Smooth muscle cell (in vitro differentiated cells): Measurements from ENCODE around the gene CBLB. TPM values are rescaled to one million over a fixed set of nuclear protein-coding genes. Genes with fewer than 3 reads are reported as not detected.
A peak's percentile ranks its signal among the peaks of the same experiment; 100 is the strongest.

Experiments used
- DNase-seq: peaks from one replicate; lab custom pipeline; 2025; ENCODE audit not compliant: unreplicated experiment; lab: John Stamatoyannopoulos, UW
- H2AFZ ChIP-seq: fragments of 200-600 bp; sonication (generic); 2 replicates; pipeline ENCODE4 v1.6.0; 2016; ENCODE audit warnings: antibody characterized with exemption, low read depth, mild to moderate bottlenecking
- H3F3A ChIP-seq: fragments of 200-600 bp; sonication (generic); 2 replicates; pipeline ENCODE4 v1.6.0; 2017; ENCODE audit warnings: antibody characterized with exemption, low read depth
- H3K27ac ChIP-seq: fragments of 200-600 bp; sonication (generic); 2 replicates; pipeline ENCODE4 v1.5.1; 2016; ENCODE audit warnings: low read depth, mild to moderate bottlenecking
- H3K27me3 ChIP-seq: fragments of 200-600 bp; sonication (generic); 2 replicates; pipeline ENCODE4 v1.6.1; 2016; ENCODE audit warnings: low read depth, mild to moderate bottlenecking
- H3K36me3 ChIP-seq: fragments of 200-600 bp; sonication (generic); 2 replicates; pipeline ENCODE4 v1.5.1; 2016; ENCODE audit warnings: low read depth
- H3K4me1 ChIP-seq: fragments of 200-600 bp; sonication (generic); 2 replicates; pipeline ENCODE4 v1.5.1; 2016; ENCODE audit warnings: low read depth
- H3K4me2 ChIP-seq: fragments of 200-600 bp; sonication (generic); 2 replicates; pipeline ENCODE4 v1.6.0; 2016; ENCODE audit warnings: mild to moderate bottlenecking
- H3K4me3 ChIP-seq: fragments of 200-600 bp; sonication (generic); 2 replicates; pipeline ENCODE4 v1.5.1; 2016; ENCODE audit warnings: mild to moderate bottlenecking
- H3K79me2 ChIP-seq: fragments of 200-600 bp; sonication (generic); 2 replicates; pipeline ENCODE4 v1.6.0; 2016; ENCODE audit warnings: low read depth, mild to moderate bottlenecking
- H3K9ac ChIP-seq: fragments of 200-600 bp; sonication (generic); 2 replicates; pipeline ENCODE4 v1.6.0; 2016; ENCODE audit warnings: low read depth
- H3K9me3 ChIP-seq: fragments of 200-600 bp; sonication (generic); replicated peaks from 2 replicates; pipeline ENCODE4 v1.5.1; 2016; ENCODE audit warnings: low read depth
- H4K20me1 ChIP-seq: fragments of 200-600 bp; sonication (generic); 2 replicates; pipeline ENCODE4 v1.6.0; 2016; ENCODE audit warnings: low read depth
- CTCF ChIP-seq: fragments of 200-600 bp; sonication (generic); IDR thresholded peaks from 2 replicates; pipeline ENCODE4 v1.5.1; 2017; ENCODE audit warnings: borderline replicate concordance, mild to moderate bottlenecking, antibody characterized with exemption; ENCODE audit not compliant: insufficient read depth, poor library complexity, severe bottlenecking
- WGBS: methylation state at CpG from one replicate; pipeline ENCODE4 v1.1.7; 2016; ENCODE audit warnings: low lambda C conversion rate; 5-methylcytosine and 5-hydroxymethylcytosine counted together
- polyA plus RNA-seq: library from polyadenylated mRNA; unstranded; fragments of >200 nt; fragmentation: Nextera tagmentation; extraction: Ambion mirVana; gene quantifications from 2 replicates; pipeline ENCODE4 v1.2.1, GENCODE V29; 2016
- total RNA-seq: library from RNA; depleted of rRNA; stranded (reverse); fragments of >200 nt; gene quantifications from 2 replicates; pipeline ENCODE4 v1.2.3, GENCODE V29; 2014

The CBLB gene
- total and polyA plus RNA-seq, 2 experiments from 2014 or later: 13.9 to 38.9 TPM

GRCh38 chr3:105758451-105758850 lies 110.4 kb downstream of the CBLB start:
- Histone ChIP-seq H3K27ac (no peak overlapping the region), H2AFZ (no peak overlapping the region), H3K9me3 (peaks cover under 1% of the 10 kb centered on the region), H3K4me1 (no peaks in the 10 kb centered on the region), H3K4me2 (no peak overlapping the region), H3F3A (no peaks in the 10 kb centered on the region), H4K20me1 (peaks cover 45% of the 10 kb centered on the region), H3K36me3 (no peaks in the 10 kb centered on the region), H3K9ac (no peak overlapping the region), H3K4me3 (no peak overlapping the region), H3K79me2 (peaks cover 10% of the 10 kb centered on the region), H3K27me3 (no peaks in the 10 kb centered on the region)
- 94% methylated on average over 9 of the region's 9 CpGs for WGBS
- no peak for TF ChIP-seq CTCF
- no peak for DNase-seq

GRCh38 chr3:105755121-105755886 lies 113.5 kb downstream of the CBLB start:
- Histone ChIP-seq H3K27ac (no peak overlapping the region), H3K9me3 (no peaks in the 10 kb centered on the region)

GRCh38 chr3:105752791-105753415 lies 115.9 kb downstream of the CBLB start:
- H3F3A ChIP-seq: no peaks in the 10 kb centered on the region
- 11% methylated on average over 1 of the region's 1 CpG for WGBS
- no peak overlapping the region for H2AFZ ChIP-seq
- DNase-seq: no peak
- H3K9ac ChIP-seq: no peak overlapping the region
- H3K4me2 ChIP-seq: no peak overlapping the region
- no peaks in the 10 kb centered on the region for H3K36me3 ChIP-seq
- H3K9me3 ChIP-seq: no peaks in the 10 kb centered on the region
- H4K20me1 ChIP-seq: peaks cover 45% of the 10 kb centered on the region
- H3K27ac ChIP-seq: no peak overlapping the region
- no peaks in the 10 kb centered on the region for H3K27me3 ChIP-seq
- TF ChIP-seq CTCF: no peak
- peaks cover 8% of the 10 kb centered on the region for H3K79me2 ChIP-seq
- H3K4me1 ChIP-seq: no peaks in the 10 kb centered on the region
- H3K4me3 ChIP-seq: no peak overlapping the region

More at GRCh38 chr3:105755121-105755886, 113.5 kb downstream of the CBLB start:
- Histone ChIP-seq H3K4me2 (no peak overlapping the region), H3K27me3 (no peaks in the 10 kb centered on the region), H3K4me1 (no peaks in the 10 kb centered on the region), H3K36me3 (no peaks in the 10 kb centered on the region), H4K20me1 (peaks cover 58% of the 10 kb centered on the region), H3K4me3 (no peak overlapping the region), H3K79me2 (peaks cover 6% of the 10 kb centered on the region), H3K9ac (no peak overlapping the region), H3F3A (no peaks in the 10 kb centered on the region), H2AFZ (no peak overlapping the region)
- TF ChIP-seq CTCF: no peak
- WGBS: 100% methylated on average over 2 of the region's 2 CpGs
- no peak for DNase-seq

GRCh38 chr3:105747696-105748095 lies 121.1 kb downstream of the CBLB start:
- no peak for DNase-seq
- no peaks in the 10 kb centered on the region for H3K9me3 ChIP-seq
- H3K79me2 ChIP-seq: peaks cover 4% of the 10 kb centered on the region
- H3K4me2 ChIP-seq: no peak overlapping the region
- H3F3A ChIP-seq: no peaks in the 10 kb centered on the region
- no peak overlapping the region for H3K9ac ChIP-seq
- no peak for TF ChIP-seq CTCF
- H2AFZ ChIP-seq: no peak overlapping the region
- no peaks in the 10 kb centered on the region for H3K27me3 ChIP-seq
- 95% methylated on average over 1 of the region's 1 CpG for WGBS
- H3K4me3 ChIP-seq: no peak overlapping the region
- peak overlapping the region; percentile 4 for H3K27ac ChIP-seq
- peaks cover 9% of the 10 kb centered on the region for H3K4me1 ChIP-seq
- peaks cover 22% of the 10 kb centered on the region for H4K20me1 ChIP-seq
- H3K36me3 ChIP-seq: no peaks in the 10 kb centered on the region
